Measurements from ENCODE around the gene ADD1.

- TF ChIP-seq, protein P1, sequence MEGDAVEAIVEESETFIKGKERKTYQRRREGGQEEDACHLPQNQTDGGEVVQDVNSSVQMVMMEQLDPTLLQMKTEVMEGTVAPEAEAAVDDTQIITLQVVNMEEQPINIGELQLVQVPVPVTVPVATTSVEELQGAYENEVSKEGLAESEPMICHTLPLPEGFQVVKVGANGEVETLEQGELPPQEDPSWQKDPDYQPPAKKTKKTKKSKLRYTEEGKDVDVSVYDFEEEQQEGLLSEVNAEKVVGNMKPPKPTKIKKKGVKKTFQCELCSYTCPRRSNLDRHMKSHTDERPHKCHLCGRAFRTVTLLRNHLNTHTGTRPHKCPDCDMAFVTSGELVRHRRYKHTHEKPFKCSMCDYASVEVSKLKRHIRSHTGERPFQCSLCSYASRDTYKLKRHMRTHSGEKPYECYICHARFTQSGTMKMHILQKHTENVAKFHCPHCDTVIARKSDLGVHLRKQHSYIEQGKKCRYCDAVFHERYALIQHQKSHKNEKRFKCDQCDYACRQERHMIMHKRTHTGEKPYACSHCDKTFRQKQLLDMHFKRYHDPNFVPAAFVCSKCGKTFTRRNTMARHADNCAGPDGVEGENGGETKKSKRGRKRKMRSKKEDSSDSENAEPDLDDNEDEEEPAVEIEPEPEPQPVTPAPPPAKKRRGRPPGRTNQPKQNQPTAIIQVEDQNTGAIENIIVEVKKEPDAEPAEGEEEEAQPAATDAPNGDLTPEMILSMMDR (IDR thresholded peaks at IDR 0.05; ENCODE audit: low read depth, low read length, missing input control): no peak
- TF ChIP-seq JUND (IDR thresholded peaks at IDR 0.05): no peak
- TF ChIP-seq TAF1 (conservative IDR thresholded peaks at IDR 0.05): no peak
- TF ChIP-seq MAX (IDR thresholded peaks at IDR 0.05): no peak
- no peak for TF ChIP-seq EGR1 (IDR thresholded peaks at IDR 0.05; ENCODE audit: low read depth in 2 of 2)
- no peak for TF ChIP-seq HNF4A (conservative IDR thresholded peaks at IDR 0.05)
- TF ChIP-seq, protein P2, sequence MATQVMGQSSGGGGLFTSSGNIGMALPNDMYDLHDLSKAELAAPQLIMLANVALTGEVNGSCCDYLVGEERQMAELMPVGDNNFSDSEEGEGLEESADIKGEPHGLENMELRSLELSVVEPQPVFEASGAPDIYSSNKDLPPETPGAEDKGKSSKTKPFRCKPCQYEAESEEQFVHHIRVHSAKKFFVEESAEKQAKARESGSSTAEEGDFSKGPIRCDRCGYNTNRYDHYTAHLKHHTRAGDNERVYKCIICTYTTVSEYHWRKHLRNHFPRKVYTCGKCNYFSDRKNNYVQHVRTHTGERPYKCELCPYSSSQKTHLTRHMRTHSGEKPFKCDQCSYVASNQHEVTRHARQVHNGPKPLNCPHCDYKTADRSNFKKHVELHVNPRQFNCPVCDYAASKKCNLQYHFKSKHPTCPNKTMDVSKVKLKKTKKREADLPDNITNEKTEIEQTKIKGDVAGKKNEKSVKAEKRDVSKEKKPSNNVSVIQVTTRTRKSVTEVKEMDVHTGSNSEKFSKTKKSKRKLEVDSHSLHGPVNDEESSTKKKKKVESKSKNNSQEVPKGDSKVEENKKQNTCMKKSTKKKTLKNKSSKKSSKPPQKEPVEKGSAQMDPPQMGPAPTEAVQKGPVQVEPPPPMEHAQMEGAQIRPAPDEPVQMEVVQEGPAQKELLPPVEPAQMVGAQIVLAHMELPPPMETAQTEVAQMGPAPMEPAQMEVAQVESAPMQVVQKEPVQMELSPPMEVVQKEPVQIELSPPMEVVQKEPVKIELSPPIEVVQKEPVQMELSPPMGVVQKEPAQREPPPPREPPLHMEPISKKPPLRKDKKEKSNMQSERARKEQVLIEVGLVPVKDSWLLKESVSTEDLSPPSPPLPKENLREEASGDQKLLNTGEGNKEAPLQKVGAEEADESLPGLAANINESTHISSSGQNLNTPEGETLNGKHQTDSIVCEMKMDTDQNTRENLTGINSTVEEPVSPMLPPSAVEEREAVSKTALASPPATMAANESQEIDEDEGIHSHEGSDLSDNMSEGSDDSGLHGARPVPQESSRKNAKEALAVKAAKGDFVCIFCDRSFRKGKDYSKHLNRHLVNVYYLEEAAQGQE (IDR thresholded peaks at IDR 0.05): no peak
- TF ChIP-seq, protein P3, sequence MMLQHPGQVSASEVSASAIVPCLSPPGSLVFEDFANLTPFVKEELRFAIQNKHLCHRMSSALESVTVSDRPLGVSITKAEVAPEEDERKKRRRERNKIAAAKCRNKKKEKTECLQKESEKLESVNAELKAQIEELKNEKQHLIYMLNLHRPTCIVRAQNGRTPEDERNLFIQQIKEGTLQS (IDR thresholded peaks at IDR 0.05): no peak
- TF ChIP-seq FOXA1 (IDR thresholded peaks at IDR 0.05): no peak
- TF ChIP-seq HNF4G (IDR thresholded peaks at IDR 0.05): no peak
- no peak for TF ChIP-seq RXRA (IDR thresholded peaks at IDR 0.05)
- TF ChIP-seq YY1 (IDR thresholded peaks at IDR 0.05): no peak
These were observed 7.2 kb upstream of the ADD1 start for GRCh38 chr4:2836391-2836859.
